ENCODE data around the gene MAGEA1. TPM values are rescaled to one million over a fixed set of nuclear protein-coding genes. Genes with fewer than 3 reads are reported as not detected.

MAGEA1 gene
- total RNA-seq, 2 donors from 2014 or later, result not detected

- Histone ChIP-seq H3K4me3 (no peak overlapping the region), H3K4me1 (no peaks in the 10 kb centered on the region), H3K27me3 (no peaks in the 10 kb centered on the region), H3K9me3 (peaks cover 5 to 15% of the 10 kb centered on the region in 2 donors), H3K27ac (no peak overlapping the region), H3K36me3 (no peaks in the 10 kb centered on the region)
- no peak for TF ChIP-seq CTCF (IDR thresholded peaks at IDR 0.05)
- no peak for DNase-seq (ENCODE audit: low spot score)
Observed at GRCh38 chrX:153200462-153200861, 21.4 kb downstream of the MAGEA1 start.

GRCh38 chrX:153206425-153207046, 27.5 kb downstream of the MAGEA1 start:
- Histone ChIP-seq H3K4me1 (no peaks in the 10 kb centered on the region), H3K27ac (no peak overlapping the region), H3K4me3 (no peak overlapping the region), H3K9me3 (peaks cover 0 to 6% of the 10 kb centered on the region in 2 donors), H3K36me3 (no peaks in the 10 kb centered on the region), H3K27me3 (no peaks in the 10 kb centered on the region)
- DNase-seq (ENCODE audit: low spot score), result no peak
- no peak for TF ChIP-seq CTCF (IDR thresholded peaks at IDR 0.05)

GRCh38 chrX:153209347-153209746, 30.3 kb downstream of the MAGEA1 start:
- no peak for DNase-seq (ENCODE audit: low spot score)

GRCh38 chrX:153214934-153215333, 35.9 kb downstream of the MAGEA1 start:
- no peak for DNase-seq (ENCODE audit: low spot score)
- Histone ChIP-seq H3K27ac (no peak overlapping the region), H3K4me3 (no peak overlapping the region), H3K9me3 (peaks cover 0 to 21% of the 10 kb centered on the region in 2 donors), H3K36me3 (no peaks in the 10 kb centered on the region), H3K4me1 (no peaks in the 10 kb centered on the region), H3K27me3 (no peaks in the 10 kb centered on the region)
- no peak for TF ChIP-seq CTCF (IDR thresholded peaks at IDR 0.05)

More at GRCh38 chrX:153209347-153209746, 30.3 kb downstream of the MAGEA1 start:
- no peak for TF ChIP-seq CTCF (IDR thresholded peaks at IDR 0.05)
- Histone ChIP-seq H3K9me3 (peaks cover 0 to 21% of the 10 kb centered on the region in 2 donors), H3K4me3 (no peak overlapping the region), H3K4me1 (no peaks in the 10 kb centered on the region), H3K36me3 (no peaks in the 10 kb centered on the region), H3K27ac (no peak overlapping the region), H3K27me3 (no peaks in the 10 kb centered on the region)

GRCh38 chrX:153216926-153217325, 37.8 kb downstream of the MAGEA1 start:
- H3K9me3 ChIP-seq, result peaks cover 0 to 11% of the 10 kb centered on the region in 2 donors
- DNase-seq (ENCODE audit: low spot score), result no peak
- no peak overlapping the region for H3K27ac ChIP-seq
- no peak overlapping the region for H3K4me3 ChIP-seq
- no peak for TF ChIP-seq CTCF (IDR thresholded peaks at IDR 0.05)
- no peaks in the 10 kb centered on the region for H3K27me3 ChIP-seq
- H3K36me3 ChIP-seq, result no peaks in the 10 kb centered on the region
- H3K4me1 ChIP-seq, result no peaks in the 10 kb centered on the region
